ENCODE results near the gene USP48.
"Not testable (repeated sequence)": the region's sequence is repeated elsewhere in the genome, so short reads cannot be mapped to it uniquely, and the experiment has no call there.

USP48 gene

GRCh38 chr1:21770602-21771001 lies 12.3 kb downstream of the USP48 start:
- not testable (repeated sequence) for FAIRE-seq

- FAIRE-seq = no peak
Measured at GRCh38 chr1:21770201-21770600, 12.7 kb downstream of the USP48 start.

DNA sequence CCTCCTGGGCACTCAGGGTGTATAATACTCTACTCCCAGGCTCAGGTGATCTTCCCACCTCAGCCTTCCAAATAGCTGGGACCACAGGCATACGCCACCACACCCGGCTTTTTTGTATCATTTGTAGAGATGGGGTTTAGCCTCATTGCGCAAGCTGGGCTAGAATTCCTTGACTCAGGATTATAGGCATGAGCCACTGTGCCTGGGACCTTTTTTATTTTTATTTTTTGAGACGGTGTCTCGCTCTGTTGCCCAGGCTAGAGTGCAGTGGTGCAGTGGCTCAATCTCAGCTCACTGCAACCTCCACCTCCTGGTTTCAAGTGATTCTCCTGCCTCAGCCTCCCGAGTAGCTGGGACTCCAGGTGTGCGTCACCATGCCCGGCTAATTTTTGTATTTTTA lies 15.8 kb downstream of the USP48 start:
- FAIRE-seq = not testable (repeated sequence)

- FAIRE-seq = no peak
Measured at GRCh38 chr1:21766210-21766609, 16.7 kb downstream of the USP48 start.

DNA sequence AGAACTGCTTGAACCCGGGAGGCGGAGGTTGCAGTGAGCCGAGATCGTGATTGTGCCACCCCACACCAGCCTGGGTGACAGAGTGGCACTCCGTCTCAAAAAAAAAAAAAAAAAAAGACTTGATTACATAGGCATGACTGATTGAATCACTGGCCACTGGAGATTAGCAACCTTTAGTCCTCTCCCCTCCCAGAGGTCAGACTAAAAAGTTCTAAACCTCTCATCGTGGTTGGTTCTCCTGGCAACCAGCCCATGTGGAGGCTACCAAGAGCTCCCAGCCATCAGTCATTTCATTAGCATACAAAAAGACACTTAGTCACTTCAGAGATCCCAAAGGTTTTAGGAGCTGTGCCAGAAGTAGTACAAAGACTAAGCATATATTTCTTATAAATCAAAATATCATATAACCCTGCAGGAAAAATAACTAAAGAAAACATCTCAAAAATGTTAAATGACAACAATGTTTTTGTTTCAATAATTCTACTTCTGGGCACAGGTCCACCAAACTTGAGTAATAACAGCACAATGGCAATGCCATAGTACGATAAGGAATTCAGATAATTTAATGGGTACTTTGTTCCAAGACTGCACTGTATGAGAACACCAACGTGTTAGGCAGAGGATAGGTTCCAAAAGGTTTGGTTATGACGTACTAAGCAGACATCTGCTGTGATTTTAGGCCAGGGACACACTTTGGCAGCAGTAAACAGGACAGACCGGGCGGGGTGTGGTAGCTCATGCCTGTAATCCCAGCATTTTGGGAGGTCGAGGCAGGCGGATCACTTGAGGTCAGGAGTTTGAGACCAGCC lies 18.1 kb downstream of the USP48 start:
- FAIRE-seq = no peak

- FAIRE-seq = no peak
Measured at GRCh38 chr1:21763694-21764419, 19.1 kb downstream of the USP48 start.

- no peak for FAIRE-seq
Measured at GRCh38 chr1:21763236-21763635, 19.7 kb downstream of the USP48 start.

GRCh38 chr1:21762022-21762404 lies 20.9 kb downstream of the USP48 start:
- FAIRE-seq = no peak

GRCh38 chr1:21761052-21761451 lies 21.9 kb downstream of the USP48 start:
- FAIRE-seq = no peak

DNA sequence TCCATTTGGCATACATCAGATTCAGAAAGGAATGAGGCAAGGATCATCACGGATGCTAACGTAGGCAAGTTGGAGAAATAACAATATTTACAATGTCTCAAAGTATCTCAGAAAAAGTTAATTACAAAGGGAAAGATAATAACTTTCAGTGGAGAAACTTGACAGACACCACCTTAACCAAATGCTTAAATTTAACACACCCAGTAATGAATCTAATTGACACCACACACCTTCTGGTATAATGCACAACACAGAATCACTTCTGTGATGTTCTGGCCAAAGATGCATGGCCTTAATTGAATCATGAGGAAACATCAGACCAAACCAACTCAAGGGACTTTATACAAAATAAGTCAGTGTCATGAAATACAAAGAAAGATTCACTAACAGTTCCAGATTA lies 23.1 kb downstream of the USP48 start:
- no peak for FAIRE-seq

DNA sequence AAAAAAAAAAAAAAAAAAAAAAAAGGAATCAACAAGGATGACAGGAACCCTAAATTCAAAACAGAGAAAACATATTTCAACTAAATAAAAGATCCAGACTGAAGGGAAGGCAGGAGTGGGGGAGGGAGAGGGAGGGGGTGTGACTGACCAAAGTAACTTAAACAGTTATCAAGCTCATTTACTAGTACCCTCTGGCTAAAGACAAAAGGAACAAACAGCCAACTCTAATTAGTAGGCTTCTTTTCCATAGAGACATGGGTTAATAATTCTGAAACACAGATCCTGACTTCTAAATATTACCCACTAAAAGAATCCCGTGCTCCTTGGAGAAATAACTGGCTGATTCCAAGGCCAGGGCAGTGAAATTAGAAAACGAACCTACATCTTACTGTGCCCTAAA lies 23.8 kb downstream of the USP48 start:
- FAIRE-seq = no peak

GRCh38 chr1:21758614-21759013 lies 24.3 kb downstream of the USP48 start:
- no peak for FAIRE-seq

DNA sequence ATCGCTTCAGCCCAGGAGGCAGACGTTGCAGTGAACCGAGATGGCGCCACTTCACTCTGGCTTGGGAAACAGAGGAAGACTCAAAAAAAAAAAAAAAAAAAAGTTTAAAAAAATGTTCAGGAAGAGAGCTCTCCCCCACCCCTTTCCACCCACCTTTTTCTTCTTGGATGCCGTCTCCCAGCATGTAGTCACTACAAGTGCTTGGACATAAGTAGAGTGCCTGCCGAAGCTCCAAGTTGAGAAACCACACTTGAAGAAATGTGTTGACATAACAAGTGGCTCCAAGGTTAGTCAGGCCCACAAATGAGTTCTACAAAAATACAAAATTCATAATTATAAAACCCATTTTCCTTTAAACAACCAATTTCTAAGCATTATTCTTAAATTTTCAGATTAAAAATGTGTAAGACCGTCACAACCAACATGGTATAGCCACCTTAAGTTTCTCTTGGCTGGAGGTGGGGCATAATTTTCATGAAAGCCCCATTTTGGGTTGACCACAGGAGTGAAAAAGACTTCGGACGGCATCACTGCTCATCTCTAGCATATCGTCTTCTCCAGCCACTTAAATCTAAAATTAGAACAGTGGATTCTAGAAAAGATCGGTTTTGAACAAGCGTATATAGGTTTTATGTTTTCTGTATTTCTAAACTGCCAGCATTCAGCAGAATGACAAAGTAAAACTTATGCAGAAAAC lies 26.4 kb downstream of the USP48 start:
- no peak for FAIRE-seq

DNA sequence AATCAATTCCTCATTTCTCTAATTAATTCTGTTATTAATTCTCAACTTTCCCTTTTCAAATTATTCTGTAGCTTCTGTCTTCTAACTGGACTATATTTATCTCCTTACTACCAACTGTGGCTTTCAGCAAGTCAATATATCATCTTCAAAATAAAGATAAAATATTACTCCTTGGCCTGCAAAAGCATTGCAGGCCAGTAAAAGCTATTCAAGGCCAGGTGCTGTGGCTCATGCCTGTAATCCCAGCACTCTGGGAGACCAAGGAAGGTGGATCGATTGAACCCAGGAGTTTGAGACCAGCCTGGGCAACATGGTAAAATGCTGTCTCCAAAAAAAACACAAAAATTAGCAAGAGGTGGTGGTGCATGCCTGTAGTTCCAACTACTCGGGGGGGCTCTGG lies 27.9 kb downstream of the USP48 start:
- FAIRE-seq = no peak

GRCh38 chr1:21754583-21754982 lies 28.4 kb downstream of the USP48 start:
- no peak for FAIRE-seq

GRCh38 chr1:21752186-21752585 lies 30.8 kb downstream of the USP48 start:
- no peak for FAIRE-seq

DNA sequence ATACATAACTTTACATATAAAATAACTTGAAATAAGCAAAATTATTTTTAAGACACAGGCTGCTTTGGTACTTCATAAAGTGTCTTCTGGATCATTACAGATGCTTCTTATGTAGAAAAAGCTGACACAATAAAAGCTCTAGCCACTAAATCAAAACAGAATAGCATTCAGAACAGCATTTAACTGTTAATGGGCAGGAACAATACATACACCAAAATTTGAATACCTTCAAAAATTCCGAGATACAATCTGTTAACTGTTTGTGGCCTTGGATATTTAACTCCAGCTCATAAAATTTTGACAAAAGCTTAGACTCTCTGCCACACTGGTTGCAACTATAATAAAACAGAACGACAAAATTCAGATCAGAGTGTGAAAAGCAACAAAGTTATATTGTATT lies 31.7 kb downstream of the USP48 start:
- FAIRE-seq = no peak

DNA sequence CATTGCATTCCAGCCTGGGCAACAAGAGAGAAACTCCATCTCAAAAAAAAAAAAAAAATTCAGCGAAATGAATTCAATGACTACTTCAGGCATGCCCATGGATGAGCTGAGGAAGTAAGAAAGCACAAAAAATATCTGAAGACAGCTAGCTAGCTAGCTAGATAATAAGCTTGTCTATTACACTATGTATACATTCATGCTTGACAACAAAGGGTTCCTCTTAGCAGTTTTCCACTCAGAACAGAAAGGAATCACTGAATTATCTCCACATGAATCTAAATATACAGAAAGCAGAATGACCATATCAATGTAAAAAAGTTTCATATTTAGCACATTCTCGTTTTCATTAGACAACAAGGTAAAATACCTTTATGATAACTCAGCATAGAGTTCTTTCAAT lies 32.1 kb downstream of the USP48 start:
- no peak for FAIRE-seq

- no peak for FAIRE-seq
Measured at GRCh38 chr1:21749859-21750468, 33.0 kb downstream of the USP48 start.

- no peak for FAIRE-seq
Measured at GRCh38 chr1:21749109-21749508, 33.8 kb downstream of the USP48 start.

GRCh38 chr1:21743476-21743875 lies 39.5 kb downstream of the USP48 start:
- FAIRE-seq = no peak

DNA sequence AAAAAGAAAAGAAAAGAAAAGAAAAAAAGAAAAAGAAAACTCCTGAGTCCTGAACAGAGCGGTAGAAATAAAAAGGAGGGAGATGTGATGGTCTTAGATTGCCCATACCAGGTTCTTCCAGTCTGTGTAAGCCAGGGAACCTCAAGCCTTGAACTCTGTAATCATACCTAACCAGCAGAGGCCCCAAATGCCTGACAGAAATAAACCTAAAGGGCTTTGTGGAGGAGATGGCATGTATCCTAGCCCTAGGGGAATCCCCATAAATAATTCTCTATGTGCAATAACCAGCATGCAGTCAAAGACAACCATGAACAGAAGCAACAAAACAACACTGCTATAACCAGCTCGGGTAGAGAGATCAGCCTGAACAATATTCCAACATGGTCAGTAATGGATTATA lies 40.4 kb downstream of the USP48 start:
- FAIRE-seq = no peak

GRCh38 chr1:21741206-21741605 lies 41.7 kb downstream of the USP48 start:
- no peak for FAIRE-seq
